ENCODE data around the gene PRKCE. TPM values are rescaled to one million over a fixed set of nuclear protein-coding genes. Genes with fewer than 3 reads are reported as not detected.

Gene PRKCE
- total and polyA plus RNA-seq, 2 experiments from 2014 or later = 13.2 to 19.2 TPM

GRCh38 chr2:46008091-46008870 is 356.8 kb downstream of the PRKCE start:
- peak in 1 of 2 donors; percentile 40 for DNase-seq (ENCODE audit: low read depth in 1 of 2, low spot score in 1 of 2)
- Histone ChIP-seq H3K27me3 (no peaks in the 10 kb centered on the region), H3K27ac (no peak overlapping the region), H3K4me1 (ENCODE audit: low read depth) (no peaks in the 10 kb centered on the region), H3K9me3 (ENCODE audit: low read depth) (no peaks in the 10 kb centered on the region), H3K4me3 (no peak overlapping the region), H3K36me3 (peaks cover 4% of the 10 kb centered on the region)
- no peak for TF ChIP-seq CTCF (IDR thresholded peaks at IDR 0.05; ENCODE audit: low read depth, low read length)

- Histone ChIP-seq H3K4me3 (no peak overlapping the region), H3K27me3 (no peaks in the 10 kb centered on the region), H3K36me3 (peaks cover 4% of the 10 kb centered on the region), H3K4me1 (ENCODE audit: low read depth) (no peaks in the 10 kb centered on the region), H3K27ac (no peak overlapping the region), H3K9me3 (ENCODE audit: low read depth) (no peaks in the 10 kb centered on the region)
- TF ChIP-seq CTCF (IDR thresholded peaks at IDR 0.05; ENCODE audit: low read depth, low read length) = no peak
- no peak for DNase-seq (ENCODE audit: low read depth in 1 of 2, low spot score in 1 of 2)
Measured at GRCh38 chr2:46009315-46009714, 357.8 kb downstream of the PRKCE start.

- no peak overlapping the region for H3K27ac ChIP-seq
- H3K4me3 ChIP-seq = no peak overlapping the region
- H3K36me3 ChIP-seq = peaks cover 4% of the 10 kb centered on the region
- H3K27me3 ChIP-seq = no peaks in the 10 kb centered on the region
- TF ChIP-seq CTCF (IDR thresholded peaks at IDR 0.05; ENCODE audit: low read depth, low read length) = no peak
- DNase-seq (ENCODE audit: low read depth in 1 of 2, low spot score in 1 of 2) = no peak
- H3K9me3 ChIP-seq (ENCODE audit: low read depth) = no peaks in the 10 kb centered on the region
- H3K4me1 ChIP-seq (ENCODE audit: low read depth) = no peaks in the 10 kb centered on the region
Measured at GRCh38 chr2:46009772-46010171, 358.3 kb downstream of the PRKCE start.

GRCh38 chr2:46010223-46010924 is 358.9 kb downstream of the PRKCE start:
- Histone ChIP-seq H3K27ac (no peak overlapping the region), H3K27me3 (no peaks in the 10 kb centered on the region), H3K36me3 (peaks cover 4% of the 10 kb centered on the region), H3K4me1 (ENCODE audit: low read depth) (no peaks in the 10 kb centered on the region), H3K4me3 (no peak overlapping the region), H3K9me3 (ENCODE audit: low read depth) (no peaks in the 10 kb centered on the region)
- no peak for DNase-seq (ENCODE audit: low read depth in 1 of 2, low spot score in 1 of 2)
- TF ChIP-seq CTCF (IDR thresholded peaks at IDR 0.05; ENCODE audit: low read depth, low read length) = no peak

GRCh38 chr2:46010925-46011490 is 359.5 kb downstream of the PRKCE start:
- peak; percentile 41 to 75 for DNase-seq (ENCODE audit: low read depth in 1 of 2, low spot score in 1 of 2)
- Histone ChIP-seq H3K4me1 (ENCODE audit: low read depth) (no peaks in the 10 kb centered on the region), H3K9me3 (ENCODE audit: low read depth) (no peaks in the 10 kb centered on the region), H3K4me3 (no peak overlapping the region), H3K27ac (no peak overlapping the region), H3K36me3 (peaks cover 4% of the 10 kb centered on the region), H3K27me3 (no peaks in the 10 kb centered on the region)
- TF ChIP-seq CTCF (IDR thresholded peaks at IDR 0.05; ENCODE audit: low read depth, low read length) = peak; percentile 67
